ENCODE data around the gene RTP4.

DNA sequence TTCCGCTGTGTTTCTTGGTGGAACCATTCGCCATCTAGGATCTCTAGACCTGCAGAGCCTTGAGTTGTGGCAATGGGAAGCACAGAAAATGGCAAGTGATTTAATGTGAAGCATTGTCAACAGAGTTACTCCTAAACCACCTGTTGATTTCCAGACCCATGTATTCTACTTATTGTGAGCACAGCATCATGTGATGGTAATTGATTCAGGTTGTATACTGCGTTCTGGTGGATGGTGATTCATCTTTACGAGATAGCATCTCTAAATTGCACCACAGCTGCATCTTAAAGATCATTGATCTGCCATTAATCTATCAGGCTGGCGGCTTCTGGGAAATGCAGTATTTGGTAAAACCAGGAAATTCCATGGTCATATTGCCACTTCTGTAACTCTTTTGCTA lies 7.4 kb downstream of the RTP4 start:
- TF ChIP-seq POLR2A (IDR thresholded peaks at IDR 0.05; ENCODE audit: low read length) (no peak), GATA1 (IDR thresholded peaks at IDR 0.05; ENCODE audit: low read depth, low read length) (no peak)

Measured in erythroblast (primary cell).